ENCODE results near the gene IL34.

The IL34 gene

GRCh38 chr16:70676675-70677498, 30.5 kb downstream of the IL34 start:
- peak in 1 of 58 donors; percentile 46 for DNase-seq

GRCh38 chr16:70677499-70678120, 31.3 kb downstream of the IL34 start:
- no peak for DNase-seq

GRCh38 chr16:70678121-70678897, 31.9 kb downstream of the IL34 start:
- no peak for DNase-seq

GRCh38 chr16:70678898-70679670, 32.7 kb downstream of the IL34 start:
- DNase-seq: no peak

- DNase-seq: peak in 2 of 58 donors; percentile 14 to 39
Measured at GRCh38 chr16:70679671-70680494, 33.5 kb downstream of the IL34 start.

- no peak for DNase-seq
Measured at GRCh38 chr16:70680495-70681381, 34.4 kb downstream of the IL34 start.

GRCh38 chr16:70681382-70682238, 35.3 kb downstream of the IL34 start:
- peak in 56 of 58 donors; percentile 27 to 92 (median 80) for DNase-seq

- DNase-seq: no peak
Measured at GRCh38 chr16:70682239-70683145, 36.1 kb downstream of the IL34 start.

GRCh38 chr16:70683146-70683944, 37.0 kb downstream of the IL34 start:
- DNase-seq: no peak

- peak in 18 of 58 donors; percentile 20 to 65 (median 38) for DNase-seq
Measured at GRCh38 chr16:70684146-70685060, 38.0 kb downstream of the IL34 start.

- DNase-seq: no peak
Measured at GRCh38 chr16:70685061-70685937, 38.9 kb downstream of the IL34 start.

- peak in 56 of 58 donors; percentile 25 to 91 (median 78) for DNase-seq
Measured at GRCh38 chr16:70685938-70686375, 39.6 kb downstream of the IL34 start, which contains the start of gene MTSS2. MTSS2 (minus strand) TSS chr16:70686053; CDS start chr16:70685791, 262 bp downstream.

GRCh38 chr16:70686376-70687101, 40.2 kb downstream of the IL34 start:
- no peak for DNase-seq

All from anterior cingulate cortex (tissue), 58 donors.